Glutamatergic neuron (in vitro differentiated cells): ENCODE measurements around the gene CFTR. TPM values are rescaled to one million over a fixed set of nuclear protein-coding genes. Genes with fewer than 3 reads are reported as not detected.

Experiments
- DNase-seq: peaks from one replicate; pipeline ENCODE4 v3.0.0; 2022
- H3K27ac Mint-ChIP-seq: one replicate; pipeline ENCODE4 v1.8.0; 2020; ENCODE audit warnings: mild to moderate bottlenecking, mixed read lengths, inconsistent platforms; ENCODE audit not compliant: unreplicated experiment
- H3K27me3 Mint-ChIP-seq: one replicate; pipeline ENCODE4 v1.8.0; 2020; ENCODE audit warnings: mild to moderate bottlenecking, moderate library complexity, mixed read lengths, inconsistent platforms; ENCODE audit not compliant: unreplicated experiment
- H3K36me3 Mint-ChIP-seq: one replicate; pipeline ENCODE4 v1.8.0; 2020; ENCODE audit warnings: mild to moderate bottlenecking, mixed read lengths, inconsistent platforms; ENCODE audit not compliant: unreplicated experiment
- H3K4me1 Mint-ChIP-seq: one replicate; pipeline ENCODE4 v1.8.0; 2020; ENCODE audit warnings: mild to moderate bottlenecking, low read depth, mixed read lengths, inconsistent platforms; ENCODE audit not compliant: unreplicated experiment
- H3K4me3 Mint-ChIP-seq: one replicate; pipeline ENCODE4 v1.8.0; 2020; ENCODE audit warnings: mild to moderate bottlenecking, mixed read lengths, inconsistent platforms; ENCODE audit not compliant: unreplicated experiment
- H3K9me3 Mint-ChIP-seq: one replicate; pipeline ENCODE4 v1.8.0; 2020; ENCODE audit warnings: mild to moderate bottlenecking, moderate library complexity, mixed read lengths, inconsistent platforms; ENCODE audit not compliant: unreplicated experiment
- CTCF ChIP-seq: fragments of 200-600 bp; sonication (generic); IDR thresholded peaks from one replicate; pipeline ENCODE4 v1.5.0; 2021; ENCODE audit not compliant: partially characterized antibody, unreplicated experiment
- total RNA-seq: library from RNA; stranded (reverse); fragmentation: NEBNext Ultra II Directional; extraction: Animal tissue kit (Norgen Biotek cat#: 25700); gene quantifications from one replicate; pipeline ENCODE4 v1.2.1, GENCODE V29; 2021; ENCODE audit not compliant: unreplicated experiment

The CFTR gene
- total RNA-seq, 1 donor from 2014 or later = not detected

- Mint-ChIP-seq H3K4me3 (no peak overlapping the region), H3K9me3 (no peaks in the 10 kb centered on the region), H3K36me3 (no peaks in the 10 kb centered on the region), H3K4me1 (no peaks in the 10 kb centered on the region), H3K27me3 (peaks cover 2% of the 10 kb centered on the region), H3K27ac (no peak overlapping the region)
- no peak for TF ChIP-seq CTCF
- DNase-seq = no peak
Observed at GRCh38 chr7:117538053-117538452, 58.2 kb downstream of the CFTR start.

- TF ChIP-seq CTCF = no peak
- Mint-ChIP-seq H3K27me3 (no peaks in the 10 kb centered on the region), H3K36me3 (no peaks in the 10 kb centered on the region), H3K4me3 (no peak overlapping the region), H3K4me1 (no peaks in the 10 kb centered on the region), H3K9me3 (no peaks in the 10 kb centered on the region), H3K27ac (no peak overlapping the region)
- no peak for DNase-seq
Observed at GRCh38 chr7:117544061-117544460, 64.2 kb downstream of the CFTR start.

GRCh38 chr7:117548035-117548434, 68.2 kb downstream of the CFTR start:
- Mint-ChIP-seq H3K27me3 (no peaks in the 10 kb centered on the region), H3K36me3 (no peaks in the 10 kb centered on the region), H3K27ac (no peak overlapping the region), H3K4me3 (no peak overlapping the region), H3K9me3 (no peaks in the 10 kb centered on the region), H3K4me1 (no peaks in the 10 kb centered on the region)
- no peak for DNase-seq
- no peak for TF ChIP-seq CTCF

GRCh38 chr7:117550625-117551024, 70.8 kb downstream of the CFTR start:
- Mint-ChIP-seq H3K9me3 (no peaks in the 10 kb centered on the region), H3K27ac (no peak overlapping the region), H3K4me3 (no peak overlapping the region), H3K27me3 (no peaks in the 10 kb centered on the region), H3K36me3 (no peaks in the 10 kb centered on the region), H3K4me1 (no peaks in the 10 kb centered on the region)
- TF ChIP-seq CTCF = no peak
- no peak for DNase-seq

GRCh38 chr7:117552660-117553059, 72.8 kb downstream of the CFTR start:
- no peaks in the 10 kb centered on the region for H3K27me3 Mint-ChIP-seq
- H3K27ac Mint-ChIP-seq = no peak overlapping the region
- H3K4me1 Mint-ChIP-seq = no peaks in the 10 kb centered on the region
- no peak for TF ChIP-seq CTCF
- no peak overlapping the region for H3K4me3 Mint-ChIP-seq
- H3K36me3 Mint-ChIP-seq = no peaks in the 10 kb centered on the region
- no peaks in the 10 kb centered on the region for H3K9me3 Mint-ChIP-seq
- DNase-seq = no peak
